ENCODE measurements around the gene MTRF1. TPM values are rescaled to one million over a fixed set of nuclear protein-coding genes. Genes with fewer than 3 reads are reported as not detected.

MTRF1 gene
- 10 to 100 TPM; 18.0 to 22.3 TPM for total RNA-seq

GRCh38 chr13:41263261-41263971, at the start of gene MTRF1:
Gene MTRF1, minus strand, starts transcription at chr13:41263576. Its CDS starts 2,669 bp downstream, at chr13:41260907.

GRCh38 chr13:41310963-41311405, 47.6 kb upstream of the MTRF1 start, which contains the start of gene NAA16:
Gene NAA16, plus strand, starts transcription at chr13:41311267. Its CDS starts 262 bp downstream, at chr13:41311529.

GRCh38 chr13:41193919-41194824, 69.2 kb downstream of the MTRF1 start, which contains the start of gene KBTBD7:
Gene KBTBD7, minus strand, starts transcription at chr13:41194569. Its CDS starts 312 bp downstream, at chr13:41194257.

Other genes starting within 250 kb of the MTRF1 start
- gene ELF1, start 244.3 kb downstream of the MTRF1 start, total RNA-seq, result 100 to 1,000 TPM; 122 to 125 TPM
- gene WBP4, start 202.1 kb downstream of the MTRF1 start, total RNA-seq, result 1 to 10 TPM; 8.6 to 9.3 TPM
- 1 to 10 TPM; 6.7 TPM for gene KBTBD6, start 130.8 kb downstream of the MTRF1 start, total RNA-seq
- 10 to 100 TPM in 1 of 2 experiments, 1 to 10 TPM in 1; 10.0 to 10.2 TPM for gene KBTBD7, start 69.0 kb downstream of the MTRF1 start, total RNA-seq
- gene NAA16, start 47.7 kb upstream of the MTRF1 start, total RNA-seq, result 10 to 100 TPM; 31.6 to 33.2 TPM
- 10 to 100 TPM; 43.1 to 43.3 TPM for gene RGCC, start 194.0 kb upstream of the MTRF1 start, total RNA-seq

Measured in activated naive CD4-positive, alpha-beta T cell treated with anti-CD3 and anti-CD28 coated beads, Interleukin-2, amount 10 ng/mL, durations not matched to agents 5 hours and 36 hours (primary cell).